Stimulated activated CD8-positive, alpha-beta memory T cell treated with anti-CD3 and anti-CD28 coated beads, Interleukin-7, amount 100 ng/mL, for 24 hours (primary cell): ENCODE measurements around the gene S100PBP.
"Not testable (repeated sequence)": the region's sequence is repeated elsewhere in the genome, so short reads cannot be mapped to it uniquely, and the experiment has no call there.

Experiments used
- DNase-seq: peaks from one replicate; pipeline ENCODE4 v3.0.0-alpha.2; 2020; ENCODE audit warnings: low read depth

S100PBP gene

DNA sequence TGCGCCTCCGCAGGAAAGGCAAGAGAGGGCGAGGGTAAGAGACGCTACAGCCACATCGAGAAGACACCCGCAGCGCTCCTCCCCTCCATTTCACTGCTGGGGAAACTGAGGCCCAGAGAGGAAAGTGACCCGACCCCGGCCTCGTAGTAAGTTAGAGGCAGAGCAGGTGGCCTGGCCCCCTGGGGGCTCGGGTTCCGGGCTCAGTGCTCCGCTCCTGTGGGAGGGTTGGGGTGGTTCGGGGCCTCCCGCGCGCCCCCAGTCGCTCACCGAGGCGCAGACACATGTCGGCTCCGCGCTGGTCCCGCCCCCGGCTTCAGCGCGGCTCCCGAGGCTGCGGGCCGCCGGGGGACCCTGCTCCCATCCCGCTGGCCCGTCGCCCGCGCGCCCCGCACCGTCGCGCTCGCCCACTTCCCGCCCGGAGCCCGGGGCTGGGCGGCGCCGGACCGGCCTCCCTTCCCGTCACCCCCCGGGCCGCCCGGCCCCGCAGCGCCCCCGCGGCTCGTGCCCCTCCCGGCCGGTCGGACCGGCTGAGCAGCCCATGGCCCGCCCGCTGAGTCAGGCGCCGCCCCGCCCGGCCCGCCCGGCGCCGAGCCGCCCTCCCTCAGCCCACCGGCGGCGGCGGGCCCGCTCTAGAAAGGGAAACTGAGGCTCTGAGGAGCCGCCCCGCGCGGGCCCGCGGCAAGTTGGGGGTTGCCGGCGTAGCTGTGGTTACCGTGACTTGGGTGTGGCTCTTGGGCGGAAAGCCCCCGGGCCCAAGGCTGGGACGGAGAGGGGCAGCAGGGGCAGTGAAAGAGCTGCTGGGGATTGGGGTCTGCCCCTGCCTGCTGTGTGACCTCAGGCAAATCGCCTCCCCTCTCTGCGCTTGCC, 83.7 kb downstream of the S100PBP start, which contains the start of gene TMEM54:
TSS of gene TMEM54 (minus strand) at position 434 of the 867 bp plus-strand sequence. CDS start at position 283, 151 bp downstream.
- no peak for DNase-seq

DNA sequence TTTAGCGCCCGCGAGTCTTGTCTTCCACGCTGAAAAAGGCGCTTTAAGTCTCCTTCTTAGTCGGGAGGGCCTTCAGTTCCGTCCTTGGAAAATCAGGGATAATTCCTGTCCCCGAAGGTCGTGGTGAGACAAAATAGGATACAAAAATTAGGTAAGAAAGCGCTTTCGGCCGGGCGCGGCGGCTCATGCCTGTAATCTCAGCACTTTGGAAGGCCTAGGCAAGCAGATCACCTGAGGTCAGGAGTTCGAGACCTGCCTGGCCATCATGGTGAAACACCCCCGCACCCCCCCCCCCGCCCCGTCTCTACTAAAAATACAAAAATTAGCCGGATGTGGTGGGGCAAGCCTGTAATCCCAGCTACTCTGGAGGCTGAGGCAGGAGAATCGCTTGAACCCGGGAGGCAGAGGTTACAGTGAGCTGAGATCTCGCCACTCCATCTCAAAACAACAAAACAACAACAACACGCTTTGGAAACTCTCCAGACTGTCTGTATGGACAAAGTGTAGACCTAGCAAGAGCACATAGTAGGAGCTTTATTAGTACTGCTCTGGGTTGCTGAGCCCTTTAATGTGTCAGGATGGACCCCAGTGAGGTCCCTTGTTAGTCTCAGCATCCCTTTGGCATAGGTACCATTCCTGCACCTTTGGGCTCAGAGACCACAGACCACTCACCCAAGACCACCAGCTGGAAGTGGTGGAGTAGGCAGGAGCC, 84.5 kb downstream of the S100PBP start:
- DNase-seq: no peak

DNA sequence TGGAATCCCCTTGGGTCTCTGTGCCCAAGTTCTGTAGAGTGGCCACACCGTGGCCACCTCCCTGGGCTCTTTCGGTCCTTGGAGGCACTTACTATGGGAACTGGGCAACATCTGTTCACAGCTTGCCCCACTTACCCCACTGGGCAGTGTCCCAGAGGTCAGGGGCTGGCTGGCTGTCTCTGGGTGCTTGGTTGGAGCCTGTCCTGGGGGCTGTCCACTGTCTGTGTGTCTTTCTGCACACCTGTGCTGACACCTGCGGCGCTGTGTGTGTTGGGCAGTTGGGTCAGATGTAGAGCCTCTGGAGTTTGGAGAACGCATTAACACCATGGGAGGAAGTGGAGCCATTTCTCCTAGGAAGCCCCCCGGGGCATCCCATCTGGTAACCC, 85.1 kb downstream of the S100PBP start:
- no peak for DNase-seq

DNA sequence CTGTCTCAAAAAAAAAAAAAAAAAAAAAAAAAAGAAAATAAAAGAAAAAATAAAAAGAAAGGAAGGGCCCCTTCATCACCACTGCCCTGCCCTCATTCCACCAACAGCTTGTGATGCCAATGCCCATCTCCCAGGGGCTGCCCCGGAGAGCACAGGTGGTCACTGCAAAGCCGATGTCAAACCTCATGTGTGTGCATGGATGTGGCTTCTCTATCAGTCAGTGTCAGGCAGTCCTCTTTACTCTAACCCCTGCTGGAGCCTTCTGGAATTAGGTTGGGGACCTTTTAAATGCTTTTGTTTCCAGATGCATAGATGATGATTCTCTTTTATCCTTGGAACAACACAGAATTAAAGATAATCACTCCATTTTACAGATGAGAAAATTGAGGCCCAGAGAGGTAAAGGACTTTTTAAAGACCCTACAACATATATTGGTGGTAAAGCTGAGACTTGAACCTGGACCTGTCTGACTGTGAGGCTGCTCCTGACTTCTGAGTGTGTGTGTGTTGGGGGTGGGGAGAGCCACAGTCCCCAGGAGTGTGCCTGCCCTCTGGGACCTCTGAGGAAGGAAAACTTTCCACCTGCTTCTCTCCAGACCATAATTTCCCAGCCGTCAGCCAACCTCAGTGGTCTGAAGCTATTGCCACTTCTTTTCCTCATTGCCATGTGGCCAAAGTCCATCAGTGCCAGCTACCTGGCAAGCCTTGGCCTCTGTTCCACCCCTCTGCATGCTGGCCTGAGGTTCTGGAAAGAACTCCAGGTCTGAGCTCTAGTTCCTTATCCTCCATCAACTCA, 86.7 kb downstream of the S100PBP start:
- no peak for DNase-seq

DNA sequence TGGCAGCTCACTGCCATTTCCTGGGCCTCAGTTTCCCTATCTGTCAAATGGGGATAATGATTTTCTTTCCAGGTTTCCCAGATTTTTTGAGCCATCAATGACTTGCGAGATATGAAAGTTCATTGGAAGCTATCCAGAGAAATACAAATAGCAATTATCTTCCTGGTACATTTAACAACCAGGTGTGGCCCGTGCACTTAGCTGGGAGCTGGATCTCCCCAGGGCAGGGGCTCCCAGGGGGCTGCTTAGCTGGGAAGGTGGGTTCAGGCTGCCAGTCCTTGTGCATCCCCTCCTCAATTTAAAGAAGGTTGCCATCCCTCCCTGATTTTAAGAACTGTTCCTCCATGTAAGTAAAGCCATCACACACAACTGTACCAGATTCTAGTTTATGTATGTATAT, 87.3 kb downstream of the S100PBP start:
- no peak for DNase-seq

DNA sequence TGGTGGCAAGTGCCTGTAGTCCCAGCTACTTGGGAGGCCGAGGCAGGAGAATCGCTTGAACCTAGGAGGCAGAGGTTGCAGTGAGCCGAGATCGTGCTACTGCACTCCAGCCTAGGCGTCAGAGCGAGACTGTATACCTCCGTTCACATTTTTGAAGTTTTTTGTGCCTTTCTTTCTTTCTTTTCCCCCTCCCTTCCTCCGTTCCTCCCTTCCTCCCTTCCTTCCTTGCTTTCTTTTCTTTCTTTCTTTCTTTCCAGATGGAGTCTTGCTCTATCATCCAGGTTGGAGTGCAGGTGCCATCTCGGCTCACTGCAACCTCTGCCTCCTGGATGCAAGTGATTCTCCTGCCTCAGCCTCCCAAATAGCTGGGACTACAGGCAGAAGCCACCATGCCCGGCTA, 88.1 kb downstream of the S100PBP start:
- not testable (repeated sequence) for DNase-seq

DNA sequence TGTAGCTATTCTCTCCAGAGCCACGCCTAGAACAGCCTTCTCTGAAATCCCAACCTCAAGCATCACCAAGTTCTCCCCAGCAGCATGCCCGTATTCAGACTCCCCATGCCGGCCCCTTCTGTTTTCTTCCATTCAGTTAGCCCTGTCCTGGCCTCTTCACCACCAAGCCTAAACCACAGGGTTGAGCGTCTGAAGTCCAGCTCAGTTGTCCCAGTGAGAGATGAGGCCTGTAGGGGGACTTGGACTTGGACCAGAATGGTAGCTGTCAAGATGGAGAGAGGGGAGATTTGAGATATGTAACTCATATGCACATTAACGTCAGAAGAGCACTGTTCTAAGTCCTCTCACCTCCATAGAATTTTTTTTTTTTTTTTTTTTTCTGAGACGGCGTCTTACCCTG, 89.2 kb downstream of the S100PBP start:
- no peak for DNase-seq

DNA sequence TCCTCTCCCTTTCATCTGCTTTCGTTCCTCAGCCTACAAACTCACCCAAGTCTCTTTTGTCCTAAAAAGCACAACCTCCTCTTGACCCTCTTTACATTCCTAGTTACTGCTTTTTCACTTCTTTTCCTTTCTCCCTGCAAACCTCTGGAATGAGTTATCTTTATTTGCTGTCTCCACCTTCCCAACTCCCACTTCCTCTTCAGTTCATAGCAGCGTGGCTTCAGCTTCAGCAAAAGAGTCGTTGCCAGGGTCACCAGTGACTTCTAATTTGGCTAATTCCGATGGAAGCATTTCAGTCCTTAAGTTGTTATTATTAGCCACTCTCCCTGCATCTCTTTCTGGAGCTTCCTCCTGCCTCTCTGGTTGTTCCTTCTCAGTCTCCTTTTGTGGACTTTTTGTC, 90.0 kb downstream of the S100PBP start:
- DNase-seq: no peak
